Muscle layer of duodenum (tissue), 2 donors: ENCODE measurements around the gene PHACTR3.

Experiments used
- H3K27ac ChIP-seq: one replicate; pipeline ENCODE4 v1.7.0; 2013; ENCODE audit warnings: mild to moderate bottlenecking, low read length
- H3K27me3 ChIP-seq: one replicate; pipeline ENCODE4 v1.7.0; 2013; ENCODE audit warnings: low read depth, mild to moderate bottlenecking, control low read depth, low read length
- H3K36me3 ChIP-seq, 2 donors: one replicate each; pipeline ENCODE4 v1.7.0; 2013; ENCODE audit warnings: low read length in 2 of 2, control low read depth in 1 of 2, mild to moderate bottlenecking in 1 of 2; ENCODE audit not compliant: insufficient read depth in 2 of 2, control insufficient read depth in 1 of 2
- H3K4me1 ChIP-seq, 2 donors: one replicate each; pipeline ENCODE4 v1.7.0; 2013; ENCODE audit warnings: low read length in 2 of 2, mild to moderate bottlenecking in 2 of 2, control low read depth in 1 of 2, moderate library complexity in 1 of 2; ENCODE audit not compliant: insufficient read depth in 2 of 2, control insufficient read depth in 1 of 2
- H3K4me3 ChIP-seq, 2 donors: one replicate each; pipeline ENCODE4 v1.7.0; 2013; ENCODE audit warnings: low read length in 2 of 2, low read depth in 1 of 2, mild to moderate bottlenecking in 1 of 2
- H3K9me3 ChIP-seq, 2 donors: one replicate each; pipeline ENCODE4 v1.7.0; 2013; ENCODE audit warnings: low read length in 2 of 2, control low read depth in 1 of 2, mild to moderate bottlenecking in 1 of 2; ENCODE audit not compliant: control insufficient read depth in 1 of 2
- donor health status: healthy.

Gene PHACTR3

DNA sequence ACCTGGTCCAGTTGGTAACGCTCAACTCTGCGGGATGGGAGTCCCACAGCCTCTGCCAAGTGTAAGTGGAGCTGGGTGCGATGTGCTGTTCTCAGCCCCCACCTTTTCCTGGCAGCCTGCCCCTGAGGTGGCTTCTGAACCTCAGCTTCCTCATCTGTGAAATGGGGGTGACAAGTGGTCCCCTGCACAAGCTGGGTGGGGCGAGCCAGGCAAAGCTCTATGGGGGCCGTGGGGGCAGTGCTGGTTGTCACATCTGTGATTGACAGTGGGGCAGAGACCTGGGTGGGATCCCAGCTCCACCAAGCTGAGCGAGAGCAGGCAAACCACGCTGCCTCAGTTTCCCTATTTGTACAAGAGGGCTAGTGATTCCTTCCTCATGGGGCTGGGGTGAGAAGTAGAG is 166.5 kb downstream of the PHACTR3 start:
- H3K36me3 ChIP-seq, result no peaks in the 10 kb centered on the region
- no peaks in the 10 kb centered on the region for H3K9me3 ChIP-seq
- H3K27ac ChIP-seq, result no peak overlapping the region
- no peaks in the 10 kb centered on the region for H3K4me1 ChIP-seq
- no peaks in the 10 kb centered on the region for H3K27me3 ChIP-seq
- no peak overlapping the region for H3K4me3 ChIP-seq

DNA sequence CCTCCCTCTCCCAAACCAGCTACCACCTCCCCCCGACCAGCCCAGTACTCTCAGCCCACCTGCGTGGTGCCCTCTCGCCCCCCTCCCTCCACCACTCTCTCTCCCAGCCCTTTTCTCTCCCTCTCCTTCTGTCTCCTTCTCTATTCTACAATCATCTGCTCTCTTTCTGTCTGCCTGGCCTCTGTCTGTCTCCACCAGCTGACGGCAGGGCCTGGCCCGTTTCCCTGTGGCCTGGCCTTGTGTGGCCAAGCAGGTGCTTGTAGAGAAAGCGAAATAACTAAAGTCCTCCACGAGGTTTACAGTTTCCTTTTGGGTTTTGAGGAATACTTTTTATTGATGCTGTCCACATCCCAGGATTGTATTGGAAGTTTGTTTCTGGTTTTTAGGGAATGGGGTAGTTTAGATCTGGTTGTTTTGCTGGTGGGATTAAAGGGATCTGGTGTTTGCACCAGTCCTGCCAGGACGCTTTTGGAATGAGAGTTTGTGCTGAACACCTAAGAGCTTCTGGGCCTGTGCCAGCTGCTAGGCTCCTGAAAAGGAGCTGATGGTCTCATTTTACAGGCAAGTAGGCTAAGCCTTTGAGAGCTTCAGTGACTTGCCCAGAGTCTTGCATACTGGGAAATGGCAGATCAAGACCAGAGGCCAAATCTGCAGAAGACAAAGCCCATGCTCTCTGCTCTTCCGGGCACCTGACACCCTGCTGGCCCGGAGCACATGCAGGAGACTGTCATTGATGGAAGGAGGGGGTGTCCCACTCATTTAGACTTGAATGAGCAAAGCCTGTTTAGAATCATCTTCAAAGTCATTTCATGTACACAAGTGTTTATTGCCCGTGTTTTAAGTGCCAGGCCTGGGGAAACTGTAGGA is 167.4 kb downstream of the PHACTR3 start:
- Histone ChIP-seq H3K9me3 (no peaks in the 10 kb centered on the region), H3K4me3 (no peak overlapping the region), H3K36me3 (no peaks in the 10 kb centered on the region), H3K27ac (no peak overlapping the region), H3K27me3 (no peaks in the 10 kb centered on the region), H3K4me1 (no peaks in the 10 kb centered on the region)

DNA sequence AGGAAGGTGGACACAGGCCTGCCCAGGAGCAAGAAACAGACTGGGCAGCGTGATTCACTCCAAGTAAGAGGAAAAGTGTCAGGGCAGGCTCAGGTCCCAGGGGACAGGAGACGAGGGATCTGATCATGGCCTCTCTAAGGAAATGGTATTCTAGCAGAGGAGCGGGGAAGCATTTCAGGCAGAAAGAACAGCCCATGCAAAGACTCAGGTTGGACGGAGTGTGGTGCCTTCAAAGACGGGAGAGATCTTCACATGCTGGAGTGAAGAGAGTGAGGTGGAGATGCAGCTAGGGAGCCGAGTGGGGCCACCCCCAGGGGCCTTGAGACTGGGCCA is 168.0 kb downstream of the PHACTR3 start:
- Histone ChIP-seq H3K4me1 (no peaks in the 10 kb centered on the region), H3K4me3 (no peak overlapping the region), H3K27me3 (no peaks in the 10 kb centered on the region), H3K36me3 (no peaks in the 10 kb centered on the region), H3K27ac (no peak overlapping the region), H3K9me3 (no peaks in the 10 kb centered on the region)

DNA sequence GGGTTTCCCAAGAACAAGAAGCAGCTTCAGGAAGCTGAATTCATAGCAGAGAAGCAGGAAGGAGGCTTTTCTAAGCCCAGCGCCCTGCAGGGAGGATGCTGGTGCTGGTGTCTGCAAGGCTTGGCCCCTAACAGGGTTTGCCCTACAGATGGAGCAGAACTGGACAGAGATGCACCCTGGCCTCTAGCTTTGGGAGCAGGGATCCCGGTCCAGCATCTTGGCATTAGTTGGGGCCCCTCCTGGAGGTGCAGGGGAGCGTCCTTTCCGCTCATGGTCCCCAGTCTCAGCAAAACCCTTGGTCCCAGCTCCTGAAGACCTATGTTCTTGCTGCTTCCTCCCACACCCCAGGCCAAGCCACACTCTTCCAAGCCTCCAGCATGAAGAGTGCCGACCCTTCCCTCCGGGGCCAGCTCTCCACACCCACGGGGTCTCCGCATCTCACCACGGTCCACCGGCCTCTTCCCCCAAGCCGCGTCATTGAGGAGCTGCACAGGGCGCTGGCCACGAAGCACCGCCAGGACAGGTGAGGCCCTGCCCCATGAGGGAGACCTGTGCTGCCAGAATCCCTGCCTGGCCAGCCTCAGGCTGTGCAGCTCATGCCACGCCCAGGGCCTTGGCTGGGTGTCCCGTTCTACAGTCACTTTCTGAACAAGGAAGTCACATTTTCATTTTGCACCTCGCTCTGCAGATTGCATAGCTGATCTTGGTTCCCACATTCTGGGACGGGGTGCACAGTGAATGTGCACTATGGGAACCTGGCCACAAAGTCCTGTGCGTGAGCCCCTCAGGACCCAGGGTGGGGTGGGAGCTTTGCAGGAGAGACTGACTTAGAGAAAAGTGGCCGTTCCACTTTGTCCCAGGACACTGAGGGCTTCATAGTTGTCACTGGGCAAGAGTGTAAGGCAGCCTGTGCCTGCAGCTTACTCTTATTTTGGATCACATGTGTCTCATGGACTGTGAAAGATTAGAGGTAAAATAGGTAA is 168.9 kb downstream of the PHACTR3 start:
- Histone ChIP-seq H3K36me3 (no peaks in the 10 kb centered on the region), H3K27ac (no peak overlapping the region), H3K9me3 (no peaks in the 10 kb centered on the region), H3K27me3 (no peaks in the 10 kb centered on the region), H3K4me1 (no peaks in the 10 kb centered on the region), H3K4me3 (no peak overlapping the region)

DNA sequence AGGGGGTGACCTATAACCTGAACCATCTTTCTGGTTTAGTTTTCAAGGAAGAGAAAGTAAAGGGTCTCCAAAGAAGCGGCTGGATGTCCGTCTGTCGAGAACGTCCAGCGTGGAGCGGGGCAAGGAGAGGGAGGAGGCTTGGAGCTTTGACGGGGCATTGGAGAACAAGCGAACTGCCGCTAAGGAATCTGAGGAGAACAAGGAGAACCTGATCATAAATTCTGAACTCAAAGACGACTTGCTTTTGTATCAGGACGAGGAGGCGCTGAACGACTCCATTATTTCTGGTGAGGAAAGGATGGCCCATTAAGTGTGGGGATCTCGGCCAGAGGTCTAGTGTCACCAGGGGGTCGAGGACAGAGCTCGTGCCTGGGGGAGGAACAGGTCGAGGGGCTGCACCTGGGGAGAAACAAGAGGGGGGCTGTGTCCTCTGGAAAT is 169.9 kb downstream of the PHACTR3 start:
- no peaks in the 10 kb centered on the region for H3K27me3 ChIP-seq
- H3K36me3 ChIP-seq, result no peaks in the 10 kb centered on the region
- H3K27ac ChIP-seq, result no peak overlapping the region
- H3K9me3 ChIP-seq, result no peaks in the 10 kb centered on the region
- H3K4me3 ChIP-seq, result no peak overlapping the region
- H3K4me1 ChIP-seq, result no peaks in the 10 kb centered on the region

DNA sequence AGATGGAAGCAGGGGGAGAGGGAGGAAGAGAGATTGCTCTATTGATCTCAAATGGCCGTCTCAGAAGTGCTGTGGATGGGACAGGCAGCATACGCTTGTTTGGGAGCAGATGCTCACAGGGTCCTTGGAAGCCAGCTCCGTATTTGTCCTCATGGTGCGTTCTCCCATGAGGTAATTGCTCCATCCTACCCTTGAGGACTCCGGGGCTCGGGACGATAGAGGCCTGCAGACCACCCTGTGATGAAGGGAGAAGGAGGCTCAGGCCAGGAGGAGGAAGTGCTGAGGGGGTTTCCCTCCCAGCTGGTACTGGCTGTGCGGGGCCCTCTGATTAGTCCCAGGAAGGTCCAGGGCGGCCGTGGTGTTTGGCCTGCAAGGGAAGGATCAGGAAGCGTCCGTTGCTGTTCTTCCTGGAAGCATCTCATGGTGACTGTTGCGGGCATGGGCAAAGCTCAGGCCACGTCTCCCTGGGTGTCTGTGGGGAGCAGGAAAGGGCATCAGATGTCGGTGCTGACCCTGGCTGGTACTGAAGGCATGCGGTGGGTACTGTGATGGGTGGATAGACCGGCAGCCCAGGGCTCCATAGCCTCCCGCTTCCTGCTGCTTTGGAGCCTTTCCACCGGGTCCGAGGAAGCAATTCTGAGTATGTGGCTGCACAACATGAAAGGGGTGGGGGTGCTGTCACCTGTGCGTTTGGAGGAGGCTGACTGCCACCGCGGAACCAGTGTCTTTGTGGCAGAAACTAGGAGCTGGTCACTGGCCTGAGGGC is 170.8 kb downstream of the PHACTR3 start:
- H3K4me1 ChIP-seq, result no peaks in the 10 kb centered on the region
- H3K27ac ChIP-seq, result no peak overlapping the region
- no peaks in the 10 kb centered on the region for H3K36me3 ChIP-seq
- H3K9me3 ChIP-seq, result no peaks in the 10 kb centered on the region
- H3K27me3 ChIP-seq, result no peaks in the 10 kb centered on the region
- no peak overlapping the region for H3K4me3 ChIP-seq

DNA sequence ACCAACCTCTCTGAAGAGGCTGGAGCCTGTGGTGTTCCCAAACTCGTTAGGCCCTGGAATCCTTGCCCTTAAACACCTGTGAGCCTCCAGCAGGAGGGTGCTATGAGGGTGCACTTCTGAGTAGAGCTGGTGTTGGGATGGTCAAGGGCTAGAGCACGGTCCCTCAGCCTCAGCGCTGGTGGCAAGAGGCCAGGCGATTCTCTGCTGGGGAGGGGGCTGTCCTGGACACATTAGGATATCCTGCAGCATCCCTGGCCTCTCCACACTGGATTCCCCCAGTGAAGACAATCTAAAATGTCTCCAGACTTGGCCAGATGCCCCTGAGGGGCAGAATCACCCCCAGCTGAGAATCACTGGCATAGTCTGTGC is 171.3 kb downstream of the PHACTR3 start:
- no peaks in the 10 kb centered on the region for H3K27me3 ChIP-seq
- no peaks in the 10 kb centered on the region for H3K4me1 ChIP-seq
- no peaks in the 10 kb centered on the region for H3K36me3 ChIP-seq
- H3K4me3 ChIP-seq, result no peak overlapping the region
- H3K27ac ChIP-seq, result no peak overlapping the region
- no peaks in the 10 kb centered on the region for H3K9me3 ChIP-seq

DNA sequence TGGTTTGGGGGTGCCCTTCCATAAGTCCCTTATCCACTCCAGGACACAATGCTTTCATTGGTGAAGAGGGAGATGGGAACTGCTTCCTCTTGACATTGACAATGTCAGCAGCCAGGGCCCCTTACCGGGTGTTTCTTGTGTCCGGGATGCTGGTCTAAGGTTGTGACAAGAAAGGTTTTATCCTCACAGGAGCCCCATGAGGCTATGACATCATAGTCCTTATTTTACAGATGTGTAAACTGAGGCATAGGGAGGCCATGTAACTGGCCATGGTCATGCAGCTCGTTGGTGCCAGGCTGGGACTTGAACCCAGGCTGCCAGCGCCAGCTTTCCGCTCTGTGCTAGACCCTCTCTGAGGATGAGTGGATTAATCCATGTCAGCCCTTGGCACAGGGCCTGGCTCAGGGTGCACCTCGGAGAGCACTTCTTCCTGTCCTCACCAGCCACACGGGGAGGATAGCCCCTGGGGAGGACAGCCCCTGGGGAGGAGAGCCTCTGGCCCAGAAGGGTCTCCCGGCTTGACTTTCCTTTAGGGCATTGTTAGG is 171.8 kb downstream of the PHACTR3 start:
- no peaks in the 10 kb centered on the region for H3K36me3 ChIP-seq
- no peak overlapping the region for H3K4me3 ChIP-seq
- no peaks in the 10 kb centered on the region for H3K9me3 ChIP-seq
- no peaks in the 10 kb centered on the region for H3K27me3 ChIP-seq
- no peaks in the 10 kb centered on the region for H3K4me1 ChIP-seq
- H3K27ac ChIP-seq, result no peak overlapping the region

DNA sequence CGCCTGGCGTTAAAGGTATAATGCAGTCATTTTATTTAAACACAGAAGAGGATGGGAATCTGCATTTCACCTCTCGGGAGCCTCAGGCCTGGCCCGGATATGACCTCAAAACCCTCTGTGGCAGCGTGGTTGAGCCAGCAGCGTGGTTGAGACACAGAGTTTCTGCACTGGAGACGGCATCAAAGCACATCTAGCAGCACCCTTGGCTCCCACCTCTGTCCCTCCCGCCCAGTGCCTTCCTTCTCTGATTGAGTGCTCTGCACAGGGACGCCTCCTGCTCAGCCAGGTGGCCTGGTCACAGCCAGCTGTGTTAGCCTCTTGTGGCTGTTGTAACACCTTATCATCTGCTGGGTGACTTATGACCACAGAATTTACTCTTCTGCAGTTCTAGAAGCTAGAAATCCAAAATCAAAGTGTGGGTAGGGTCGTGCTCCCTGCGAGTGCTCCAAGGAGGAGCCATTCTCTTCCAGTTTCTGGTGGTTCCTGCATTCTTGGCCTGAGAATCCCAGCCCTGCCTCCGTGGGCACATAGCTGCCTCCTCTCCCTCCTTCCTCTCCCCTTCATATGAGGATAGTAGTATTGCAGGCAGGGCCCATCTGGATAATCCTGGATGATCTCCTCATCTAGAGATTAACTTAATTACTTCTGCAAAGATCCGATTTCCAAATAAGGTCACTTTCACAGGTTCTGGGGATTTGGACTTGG is 172.4 kb downstream of the PHACTR3 start:
- Histone ChIP-seq H3K9me3 (no peaks in the 10 kb centered on the region), H3K4me3 (no peak overlapping the region), H3K4me1 (no peaks in the 10 kb centered on the region), H3K27ac (no peak overlapping the region), H3K27me3 (no peaks in the 10 kb centered on the region), H3K36me3 (no peaks in the 10 kb centered on the region)

DNA sequence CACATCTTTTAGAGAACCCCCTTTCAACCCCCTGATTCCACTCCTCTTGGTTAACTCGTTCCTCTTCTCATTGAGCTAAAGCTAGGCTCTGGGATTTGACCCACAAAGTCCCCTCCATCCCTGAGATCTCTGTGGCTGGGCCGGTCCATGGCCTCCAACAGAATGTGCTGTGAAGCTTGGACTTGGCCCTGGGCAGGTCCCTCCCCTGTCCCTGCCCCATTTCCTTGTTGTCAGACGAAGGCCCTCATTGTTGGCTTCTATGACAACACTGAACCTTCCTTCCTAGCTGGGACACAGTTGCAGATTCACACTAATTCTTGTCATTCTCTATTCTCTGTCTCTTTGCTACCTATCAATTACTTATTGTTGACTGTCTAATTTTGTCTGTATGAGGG is 173.0 kb downstream of the PHACTR3 start:
- Histone ChIP-seq H3K9me3 (no peaks in the 10 kb centered on the region), H3K36me3 (no peaks in the 10 kb centered on the region), H3K4me3 (no peak overlapping the region), H3K4me1 (no peaks in the 10 kb centered on the region), H3K27ac (no peak overlapping the region), H3K27me3 (no peaks in the 10 kb centered on the region)
